HepG2 (cell line): ENCODE data around the gene ZNF484. TPM values are rescaled to one million over a fixed set of nuclear protein-coding genes. Genes with fewer than 3 reads are reported as not detected.
A peak's percentile ranks its signal among the peaks of the same experiment; 100 is the strongest.

Experiments
- ADNP ChIP-seq: sonication (generic); formaldehyde crosslinking; IDR thresholded peaks from 2 replicates; pipeline ENCODE4 v1.4.0; 2020; ENCODE audit warnings: missing genetic modification reagents
- CC2D1A ChIP-seq: sonication (generic); formaldehyde crosslinking; IDR thresholded peaks from 2 replicates; pipeline ENCODE4 v1.8.1; 2023; ENCODE audit warnings: mild to moderate bottlenecking, missing genetic modification reagents
- FOSL2 ChIP-seq: sonication (generic); formaldehyde crosslinking; IDR thresholded peaks from 2 replicates; pipeline ENCODE4 v1.4.0; 2020; ENCODE audit warnings: missing genetic modification reagents
- HDAC1 ChIP-seq: sonication (generic); formaldehyde crosslinking; IDR thresholded peaks from 2 replicates; pipeline ENCODE4 v1.5.1; 2020; ENCODE audit warnings: mild to moderate bottlenecking, missing genetic modification reagents
- ISL2 ChIP-seq: sonication (generic); formaldehyde crosslinking; IDR thresholded peaks from 2 replicates; pipeline ENCODE4 v1.5.0; 2020; ENCODE audit warnings: missing genetic modification reagents
- MYC ChIP-seq: sonication (generic); formaldehyde crosslinking; IDR thresholded peaks from 2 replicates; pipeline ENCODE4 v1.9.0; 2021; ENCODE audit warnings: missing genetic modification reagents, borderline replicate concordance
- NCOA1 ChIP-seq: sonication (generic); formaldehyde crosslinking; IDR thresholded peaks from 2 replicates; pipeline ENCODE4 v1.9.0; 2021; ENCODE audit warnings: missing genetic modification reagents
- POLR2A ChIP-seq, 2 experiments: IDR thresholded peaks; 2 replicates each; pipeline ENCODE4 v1.6.1; 2011; ENCODE audit warnings: low read depth in 2 of 2, low read length in 2 of 2, mild to moderate bottlenecking in 1 of 2, moderate library complexity in 1 of 2; ENCODE audit not compliant: insufficient read depth in 1 of 2
- RBFOX2 ChIP-seq: fragments of 200-400 bp; formaldehyde crosslinking; IDR thresholded peaks from 2 replicates; pipeline ENCODE4 v1.6.1; 2017; ENCODE audit warnings: low read depth, mild to moderate bottlenecking, low read length
- RFX5 ChIP-seq: IDR thresholded peaks from 2 replicates; pipeline ENCODE4 v1.6.1; 2011; ENCODE audit warnings: low read depth, low read length, improper control_type of control experiment
- SKI ChIP-seq: fragments of 450-650 bp; IDR thresholded peaks from one replicate; pipeline ENCODE4 v1.6.1; 2018; ENCODE audit warnings: mild to moderate bottlenecking; ENCODE audit not compliant: partially characterized antibody
- SMARCC2 ChIP-seq: fragments of 450-650 bp; IDR thresholded peaks from 2 replicates; pipeline ENCODE4 v1.6.1; 2017; ENCODE audit warnings: antibody characterized with exemption, mild to moderate bottlenecking
- SOX6 ChIP-seq, 2 experiments: fragments of 450-650 bp in 1 of 2; sonication (generic) in 1 of 2; formaldehyde crosslinking in 1 of 2; IDR thresholded peaks; 2 replicates each; pipeline versions ENCODE4 v1.4.0 to v1.6.1; 2017 to 2020; ENCODE audit warnings: antibody characterized with exemption in 1 of 2, mild to moderate bottlenecking in 1 of 2, missing genetic modification reagents in 1 of 2
- TCF7 ChIP-seq: sonication (generic); IDR thresholded peaks from 2 replicates; pipeline ENCODE4 v1.6.1; 2016; ENCODE audit warnings: antibody characterized with exemption, low read depth
- ZBTB39 ChIP-seq: sonication (generic); formaldehyde crosslinking; IDR thresholded peaks from 2 replicates; pipeline ENCODE4 v1.5.0; 2020; ENCODE audit warnings: missing genetic modification reagents
- ZFX ChIP-seq: sonication (generic); formaldehyde crosslinking; IDR thresholded peaks from 2 replicates; pipeline ENCODE4 v1.4.0; 2020; ENCODE audit warnings: mild to moderate bottlenecking, low read depth, missing genetic modification reagents, moderate library complexity
- ZMYM2 ChIP-seq: sonication (generic); formaldehyde crosslinking; IDR thresholded peaks from 2 replicates; pipeline ENCODE4 v1.8.0; 2022; ENCODE audit warnings: mild to moderate bottlenecking, missing genetic modification reagents
- ZNF160 ChIP-seq: sonication (generic); formaldehyde crosslinking; IDR thresholded peaks from 2 replicates; pipeline ENCODE4 v1.8.0; 2022; ENCODE audit warnings: mild to moderate bottlenecking, inconsistent platforms, missing genetic modification reagents
- ZNF224 ChIP-seq: sonication (generic); formaldehyde crosslinking; IDR thresholded peaks from 2 replicates; pipeline ENCODE4 v1.5.0; 2020; ENCODE audit warnings: mild to moderate bottlenecking, missing genetic modification reagents
- ZNF350 ChIP-seq: sonication (generic); formaldehyde crosslinking; IDR thresholded peaks from 2 replicates; pipeline ENCODE4 v1.4.0; 2020; ENCODE audit warnings: mild to moderate bottlenecking, low read depth, missing genetic modification reagents, borderline replicate concordance
- ZNF720 ChIP-seq: sonication (generic); formaldehyde crosslinking; IDR thresholded peaks from 2 replicates; pipeline ENCODE4 v1.4.0; 2020; ENCODE audit warnings: missing genetic modification reagents
- ZNF83 ChIP-seq: sonication (generic); formaldehyde crosslinking; IDR thresholded peaks from 2 replicates; pipeline ENCODE4 v1.4.0; 2020; ENCODE audit warnings: missing genetic modification reagents, mild to moderate bottlenecking, borderline replicate concordance
- ZSCAN9 ChIP-seq: IDR thresholded peaks from 2 replicates; pipeline ENCODE4 v1.6.1; 2016; ENCODE audit warnings: borderline replicate concordance
- polyA plus RNA-seq, 8 experiments: library from polyadenylated mRNA; depleted of rRNA in 3 of 8; stranded (reverse) in 7 of 8; unstranded in 1 of 8; fragments of >200 nt; fragmentation: Illumina TruSeq in 4 of 8; extraction: Trizol in 4 of 8; gene quantifications; 2 replicates each; pipeline versions ENCODE4 v1.2.1 to v1.2.3, GENCODE V29; 2011 to 2016; ENCODE audit warnings: low read depth in 4 of 8, missing spikeins in 1 of 8, mixed read lengths in 1 of 8; ENCODE audit not compliant: insufficient read depth in 1 of 8
- total RNA-seq, 5 experiments: library from RNA; depleted of rRNA; stranded (reverse); fragments of >200 nt; fragmentation: Illumina TruSeq; extraction: Trizol; gene quantifications; 2 replicates each; pipeline ENCODE4 v1.2.3, GENCODE V29; 2016; ENCODE audit warnings: low read depth in 1 of 5
- TF ChIP-seq, protein P1 (sequence below): sonication (generic); formaldehyde crosslinking; IDR thresholded peaks from 2 replicates; pipeline ENCODE4; 2020; ENCODE audit warnings: missing genetic modification reagents, mild to moderate bottlenecking, borderline replicate concordance
- TF ChIP-seq, protein P2 (sequence below): sonication (generic); formaldehyde crosslinking; IDR thresholded peaks from 2 replicates; pipeline ENCODE4 v1.5.0; 2020; ENCODE audit warnings: missing genetic modification reagents

The ZNF484 gene
- total and polyA plus RNA-seq, 2 of the 13 experiments (the other 11 are each of a cell fraction or from before 2014, with no cell fraction given): 0.96 to 7.2 TPM

- TF ChIP-seq, protein P1, sequence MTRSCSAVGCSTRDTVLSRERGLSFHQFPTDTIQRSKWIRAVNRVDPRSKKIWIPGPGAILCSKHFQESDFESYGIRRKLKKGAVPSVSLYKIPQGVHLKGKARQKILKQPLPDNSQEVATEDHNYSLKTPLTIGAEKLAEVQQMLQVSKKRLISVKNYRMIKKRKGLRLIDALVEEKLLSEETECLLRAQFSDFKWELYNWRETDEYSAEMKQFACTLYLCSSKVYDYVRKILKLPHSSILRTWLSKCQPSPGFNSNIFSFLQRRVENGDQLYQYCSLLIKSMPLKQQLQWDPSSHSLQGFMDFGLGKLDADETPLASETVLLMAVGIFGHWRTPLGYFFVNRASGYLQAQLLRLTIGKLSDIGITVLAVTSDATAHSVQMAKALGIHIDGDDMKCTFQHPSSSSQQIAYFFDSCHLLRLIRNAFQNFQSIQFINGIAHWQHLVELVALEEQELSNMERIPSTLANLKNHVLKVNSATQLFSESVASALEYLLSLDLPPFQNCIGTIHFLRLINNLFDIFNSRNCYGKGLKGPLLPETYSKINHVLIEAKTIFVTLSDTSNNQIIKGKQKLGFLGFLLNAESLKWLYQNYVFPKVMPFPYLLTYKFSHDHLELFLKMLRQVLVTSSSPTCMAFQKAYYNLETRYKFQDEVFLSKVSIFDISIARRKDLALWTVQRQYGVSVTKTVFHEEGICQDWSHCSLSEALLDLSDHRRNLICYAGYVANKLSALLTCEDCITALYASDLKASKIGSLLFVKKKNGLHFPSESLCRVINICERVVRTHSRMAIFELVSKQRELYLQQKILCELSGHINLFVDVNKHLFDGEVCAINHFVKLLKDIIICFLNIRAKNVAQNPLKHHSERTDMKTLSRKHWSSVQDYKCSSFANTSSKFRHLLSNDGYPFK (CRISPR knock-in tag): peak; percentile 90; the same call in 1 of the 2 replicates
- TF ChIP-seq ZNF350 (CRISPR knock-in tag): peak; percentile 66; the same call in 1 of the 2 replicates
- peak; percentile 72; the same call in 1 of the 2 replicates for TF ChIP-seq ZNF160 (CRISPR knock-in tag)
- TF ChIP-seq, protein P2, sequence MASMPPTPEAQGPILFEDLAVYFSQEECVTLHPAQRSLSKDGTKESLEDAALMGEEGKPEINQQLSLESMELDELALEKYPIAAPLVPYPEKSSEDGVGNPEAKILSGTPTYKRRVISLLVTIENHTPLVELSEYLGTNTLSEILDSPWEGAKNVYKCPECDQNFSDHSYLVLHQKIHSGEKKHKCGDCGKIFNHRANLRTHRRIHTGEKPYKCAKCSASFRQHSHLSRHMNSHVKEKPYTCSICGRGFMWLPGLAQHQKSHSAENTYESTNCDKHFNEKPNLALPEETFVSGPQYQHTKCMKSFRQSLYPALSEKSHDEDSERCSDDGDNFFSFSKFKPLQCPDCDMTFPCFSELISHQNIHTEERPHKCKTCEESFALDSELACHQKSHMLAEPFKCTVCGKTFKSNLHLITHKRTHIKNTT (CRISPR knock-in tag): no peak
- TF ChIP-seq NCOA1 (CRISPR knock-in tag): no peak
- TF ChIP-seq RBFOX2: 0 out of 2 replicates have a peak, but pooled peaks have one; percentile 17
- no peak for TF ChIP-seq SMARCC2
- TF ChIP-seq ZMYM2: no peak
- peak; percentile 73; the same call in 1 of the 2 replicates for TF ChIP-seq ZSCAN9 (CRISPR knock-in tag)
- no peak for TF ChIP-seq ZNF224 (CRISPR knock-in tag)
- peak; percentile 76; a peak in 3 of 4 replicates for TF ChIP-seq POLR2A (IDR thresholded peaks at IDR 0.05; ENCODE audit: insufficient read depth in 1 of 2, low read depth in 2 of 2, low read length in 2 of 2)
- no peak for TF ChIP-seq ZNF83 (CRISPR knock-in tag)
- TF ChIP-seq CC2D1A (CRISPR knock-in tag): no peak
- peak; percentile 98 for TF ChIP-seq ZFX (CRISPR knock-in tag)
- no peak for TF ChIP-seq ZBTB39 (CRISPR knock-in tag)
- no peak for TF ChIP-seq TCF7
- TF ChIP-seq SKI: no peak
- no peak for TF ChIP-seq ADNP (CRISPR knock-in tag)
- TF ChIP-seq HDAC1 (CRISPR knock-in tag): no peak
- TF ChIP-seq FOSL2 (CRISPR knock-in tag): peak; percentile 57
- peak; percentile 70; the same call in 1 of the 2 replicates for TF ChIP-seq MYC (CRISPR knock-in tag)
- TF ChIP-seq SOX6 (IDR thresholded peaks at IDR 0.05): no peak
- TF ChIP-seq SOX6 (CRISPR knock-in tag; IDR thresholded peaks at IDR 0.05): no peak
- no peak for TF ChIP-seq RFX5
- TF ChIP-seq ISL2 (CRISPR knock-in tag): no peak
- TF ChIP-seq ZNF720: no peak
Measured at GRCh38 chr9:92877531-92878430, at the start of gene ZNF484 (continued).
